ENCODE results near the gene DSG2.

DSG2 gene

DNA sequence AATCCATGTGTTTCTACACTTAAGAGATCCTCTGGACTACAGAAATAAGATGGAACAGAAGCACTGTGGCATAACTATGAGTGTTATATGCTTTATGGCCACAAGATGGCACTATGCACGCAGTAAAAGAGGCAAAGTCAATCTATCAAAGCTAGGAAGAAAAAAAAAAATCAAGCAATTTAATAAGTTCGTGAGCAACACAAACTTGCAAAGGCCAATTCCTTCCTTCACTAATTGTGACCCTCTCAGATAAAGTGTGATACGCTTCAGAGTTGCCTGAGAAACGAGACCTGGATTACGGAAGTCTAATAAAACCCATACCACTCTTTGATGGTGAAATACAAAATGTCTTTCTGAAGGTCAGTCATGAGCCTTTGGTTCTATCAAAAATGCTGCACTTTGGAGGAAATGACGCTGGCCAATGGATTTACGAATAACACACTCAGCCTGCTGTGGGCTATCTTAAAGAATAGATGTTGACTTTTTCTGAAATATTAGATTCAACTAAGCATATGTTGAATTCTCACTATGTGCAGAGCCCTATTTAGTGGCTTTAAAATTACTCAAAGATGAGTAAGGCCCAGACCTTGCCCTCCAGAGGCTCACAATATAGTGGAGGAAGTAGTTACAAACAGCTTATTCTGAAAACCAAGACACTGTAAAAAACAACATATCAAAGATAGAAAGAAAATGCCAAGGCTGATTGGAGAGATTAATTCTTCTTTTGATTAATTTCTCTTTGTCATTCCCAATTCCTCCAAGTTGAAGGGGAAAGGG is 58.2 kb downstream of the DSG2 start:
- no peak overlapping the region for H3K27ac ChIP-seq
- no peak for TF ChIP-seq ZFX (IDR thresholded peaks at IDR 0.05; ENCODE audit: borderline replicate concordance)
- TF ChIP-seq, protein P1, sequence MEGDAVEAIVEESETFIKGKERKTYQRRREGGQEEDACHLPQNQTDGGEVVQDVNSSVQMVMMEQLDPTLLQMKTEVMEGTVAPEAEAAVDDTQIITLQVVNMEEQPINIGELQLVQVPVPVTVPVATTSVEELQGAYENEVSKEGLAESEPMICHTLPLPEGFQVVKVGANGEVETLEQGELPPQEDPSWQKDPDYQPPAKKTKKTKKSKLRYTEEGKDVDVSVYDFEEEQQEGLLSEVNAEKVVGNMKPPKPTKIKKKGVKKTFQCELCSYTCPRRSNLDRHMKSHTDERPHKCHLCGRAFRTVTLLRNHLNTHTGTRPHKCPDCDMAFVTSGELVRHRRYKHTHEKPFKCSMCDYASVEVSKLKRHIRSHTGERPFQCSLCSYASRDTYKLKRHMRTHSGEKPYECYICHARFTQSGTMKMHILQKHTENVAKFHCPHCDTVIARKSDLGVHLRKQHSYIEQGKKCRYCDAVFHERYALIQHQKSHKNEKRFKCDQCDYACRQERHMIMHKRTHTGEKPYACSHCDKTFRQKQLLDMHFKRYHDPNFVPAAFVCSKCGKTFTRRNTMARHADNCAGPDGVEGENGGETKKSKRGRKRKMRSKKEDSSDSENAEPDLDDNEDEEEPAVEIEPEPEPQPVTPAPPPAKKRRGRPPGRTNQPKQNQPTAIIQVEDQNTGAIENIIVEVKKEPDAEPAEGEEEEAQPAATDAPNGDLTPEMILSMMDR (IDR thresholded peaks at IDR 0.05) = peak; percentile 86

DNA sequence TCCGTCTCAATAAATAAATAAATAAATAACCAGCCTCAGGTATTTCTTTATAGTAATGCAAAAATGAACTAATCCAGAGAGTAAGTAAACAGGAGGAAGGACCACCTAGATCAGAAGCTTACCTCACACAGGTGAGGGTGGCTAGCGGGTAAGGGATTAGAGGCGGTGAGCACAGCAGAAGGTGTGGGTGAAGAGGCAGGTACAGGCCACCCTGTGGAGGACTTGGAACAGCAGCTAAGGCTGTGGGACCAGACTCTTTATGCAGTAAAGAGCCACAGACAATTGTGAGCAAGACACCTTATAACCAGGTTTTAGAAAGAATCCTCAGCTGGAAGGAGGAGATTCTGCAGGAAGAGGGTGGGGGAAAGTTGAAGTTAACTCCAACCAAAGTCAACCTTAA is 59.5 kb downstream of the DSG2 start:
- H3K27ac ChIP-seq = no peak overlapping the region
- TF ChIP-seq, protein P1 (IDR thresholded peaks at IDR 0.05) = no peak
- TF ChIP-seq ZFX (IDR thresholded peaks at IDR 0.05; ENCODE audit: borderline replicate concordance) = no peak

DNA sequence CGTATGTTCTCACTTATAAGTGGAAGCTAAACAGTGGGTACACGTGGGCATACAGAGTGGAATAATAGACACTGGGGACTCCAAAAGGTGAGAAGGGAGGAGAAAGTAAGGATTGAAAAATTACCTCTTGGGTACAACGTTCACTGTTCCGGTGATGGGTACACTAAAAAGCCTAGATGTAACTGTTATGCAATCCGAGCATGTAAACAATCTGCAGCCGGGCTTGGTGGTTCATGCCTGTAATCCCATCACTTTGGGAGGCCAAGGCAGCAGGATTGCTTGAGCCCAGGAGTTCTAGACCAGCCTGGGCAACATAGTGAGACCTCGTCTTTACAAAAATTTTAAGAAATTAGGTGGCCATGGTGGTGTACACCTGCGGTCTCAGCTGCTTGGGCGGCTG is 60.6 kb downstream of the DSG2 start:
- no peak overlapping the region for H3K27ac ChIP-seq
- TF ChIP-seq, protein P1 (IDR thresholded peaks at IDR 0.05) = no peak
- no peak for TF ChIP-seq ZFX (IDR thresholded peaks at IDR 0.05; ENCODE audit: borderline replicate concordance)

DNA sequence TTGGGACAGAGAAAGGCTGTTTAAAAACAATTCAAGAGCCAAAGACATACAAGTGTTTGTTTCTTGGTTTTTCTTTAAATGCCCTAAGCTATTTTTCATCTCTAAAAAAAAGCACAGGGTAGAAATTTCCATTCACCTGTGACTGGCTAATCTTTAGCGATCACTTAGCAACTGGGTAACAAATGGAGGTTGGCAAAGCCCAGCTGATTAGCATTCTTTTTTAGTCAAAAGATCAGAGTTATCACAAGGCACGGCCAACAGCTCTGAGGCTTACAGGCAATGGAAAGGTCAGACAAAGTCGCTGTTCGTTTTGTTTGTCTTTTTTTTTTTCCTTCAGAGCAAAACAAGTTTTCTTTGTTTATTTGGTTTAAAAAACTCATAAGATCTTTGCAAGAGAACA is 64.7 kb downstream of the DSG2 start:
- H3K27ac ChIP-seq = no peak overlapping the region
- no peak for TF ChIP-seq ZFX (IDR thresholded peaks at IDR 0.05; ENCODE audit: borderline replicate concordance)

DNA sequence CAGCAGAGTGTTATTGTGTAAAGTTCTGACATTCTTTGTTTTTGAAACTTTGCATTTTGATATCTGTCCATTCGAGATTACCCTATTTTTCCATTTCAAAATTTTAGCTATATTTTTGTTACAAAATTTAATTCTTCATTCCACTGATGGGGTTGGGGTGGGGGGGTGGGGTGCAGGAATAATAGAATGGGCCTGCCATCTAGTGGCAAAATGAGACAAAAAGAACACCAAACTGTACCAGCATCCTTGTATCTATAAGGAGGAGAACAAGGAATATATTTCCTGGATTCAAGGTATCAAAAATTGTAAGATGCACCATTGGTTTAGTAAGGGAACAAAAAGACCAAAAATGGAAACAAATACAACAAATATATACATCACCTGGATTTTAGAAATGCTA is 65.8 kb downstream of the DSG2 start:
- no peak overlapping the region for H3K27ac ChIP-seq

DNA sequence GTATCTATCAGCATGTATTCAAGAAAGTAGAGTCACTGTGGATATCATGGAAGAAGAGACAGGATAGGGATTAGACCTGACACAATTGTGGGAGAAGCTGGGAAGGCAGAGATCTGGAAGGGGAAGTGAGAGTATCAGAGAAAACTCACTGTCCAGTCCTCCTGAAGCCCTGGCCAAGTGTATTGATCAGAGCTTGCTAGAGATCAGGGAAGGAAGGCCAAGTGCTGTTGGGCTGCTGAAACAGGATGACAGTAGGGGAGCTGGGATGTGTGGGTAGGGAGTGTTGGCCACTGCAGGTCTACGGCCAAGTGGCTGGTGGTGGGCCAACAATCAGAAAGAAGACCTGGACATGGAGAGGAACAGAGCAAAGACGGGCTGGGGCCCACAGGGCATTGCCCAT is 67.4 kb downstream of the DSG2 start:
- no peak overlapping the region for H3K27ac ChIP-seq
- TF ChIP-seq, protein P1 (IDR thresholded peaks at IDR 0.05) = no peak
- TF ChIP-seq ZFX (IDR thresholded peaks at IDR 0.05; ENCODE audit: borderline replicate concordance) = no peak

More for the DNA sequence above, 65.8 kb downstream of the DSG2 start:
- no peak for TF ChIP-seq ZFX (IDR thresholded peaks at IDR 0.05; ENCODE audit: borderline replicate concordance)
- TF ChIP-seq, protein P1 (IDR thresholded peaks at IDR 0.05) = peak; percentile 45

DNA sequence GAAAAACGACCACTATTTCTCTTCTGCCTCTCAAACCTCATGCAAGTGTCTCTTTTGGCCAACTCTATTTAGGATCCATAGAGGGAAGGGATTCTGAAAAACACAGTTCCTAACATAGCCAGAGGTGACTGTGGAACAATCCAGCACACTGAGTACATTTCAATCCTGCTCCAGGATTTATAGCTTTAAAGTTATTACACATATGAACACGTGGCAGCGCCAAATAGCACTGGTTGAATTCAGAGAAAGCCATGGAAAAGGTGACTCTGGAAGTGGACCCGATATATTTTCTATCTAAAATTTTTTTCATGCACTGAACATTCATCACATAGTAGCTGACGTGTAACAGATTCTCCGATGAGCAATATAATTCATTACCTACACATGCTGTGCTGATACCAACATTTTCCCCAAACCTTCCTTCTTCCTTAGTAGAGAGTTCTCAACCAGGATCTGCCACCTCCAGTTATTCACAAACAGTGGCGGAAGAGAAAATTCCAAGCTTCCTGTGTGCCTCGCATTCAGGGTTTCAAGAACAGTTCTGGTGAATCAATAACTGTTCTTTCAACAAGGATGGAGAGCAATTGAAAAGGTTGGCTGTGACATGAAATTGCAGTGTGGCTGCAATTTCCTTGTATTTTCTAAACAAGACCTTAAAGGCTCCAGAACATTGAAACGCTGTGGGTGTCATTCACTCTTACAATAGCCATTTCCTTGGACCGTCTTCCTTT is 68.0 kb downstream of the DSG2 start:
- TF ChIP-seq, protein P1 (IDR thresholded peaks at IDR 0.05) = no peak
- no peak for TF ChIP-seq ZFX (IDR thresholded peaks at IDR 0.05; ENCODE audit: borderline replicate concordance)
- H3K27ac ChIP-seq = no peak overlapping the region

All from 22Rv1 (cell line).